HG02840 (cell line): Measurements from ENCODE around the gene CFD.
"Not testable (repeated sequence)": the region's sequence is repeated elsewhere in the genome, so short reads cannot be mapped to it uniquely, and the experiment has no call there.

Experiments
- ATAC-seq: cut with Tn5 transposase; IDR thresholded peaks from one replicate; pipeline ENCODE4 v1.9.1; 2021; ENCODE audit warnings: mild to moderate bottlenecking, moderate library complexity, moderate number of reproducible peaks; ENCODE audit not compliant: unreplicated experiment, low FRiP score

Gene CFD

DNA sequence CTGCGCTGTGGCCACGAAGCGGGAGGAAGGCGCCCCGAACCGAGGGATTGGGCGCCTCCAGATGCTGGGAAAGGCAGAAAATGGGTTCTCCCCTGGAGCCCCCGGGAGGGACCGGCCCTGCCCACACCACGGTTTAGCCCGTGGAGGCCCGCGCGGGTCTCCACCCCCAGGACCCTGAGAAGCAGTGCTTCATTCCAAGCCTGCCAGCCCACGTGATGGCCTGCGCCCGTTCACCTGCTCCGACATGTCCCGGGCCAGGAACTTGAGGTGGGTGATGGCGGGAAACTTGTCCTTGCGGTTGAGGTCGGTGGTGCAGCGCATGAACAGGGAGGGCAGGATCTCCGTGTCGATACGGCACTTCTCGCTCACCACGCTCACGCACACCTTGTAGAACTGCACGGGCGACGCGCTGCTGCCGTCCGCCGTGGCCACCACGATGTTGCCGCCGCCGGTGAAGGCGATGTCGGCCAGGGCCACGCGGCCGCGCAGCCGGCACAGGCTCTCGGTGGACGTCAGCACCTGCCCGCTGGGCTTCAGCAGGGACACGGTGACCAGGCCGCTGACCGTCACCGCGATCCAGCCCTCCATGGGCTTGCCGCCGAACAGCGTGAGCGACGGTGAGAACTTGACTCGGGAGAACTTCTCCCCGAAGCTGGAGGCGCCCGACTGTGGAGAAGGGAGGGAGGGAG is 26.2 kb downstream of the CFD start:
- ATAC-seq: no peak

DNA sequence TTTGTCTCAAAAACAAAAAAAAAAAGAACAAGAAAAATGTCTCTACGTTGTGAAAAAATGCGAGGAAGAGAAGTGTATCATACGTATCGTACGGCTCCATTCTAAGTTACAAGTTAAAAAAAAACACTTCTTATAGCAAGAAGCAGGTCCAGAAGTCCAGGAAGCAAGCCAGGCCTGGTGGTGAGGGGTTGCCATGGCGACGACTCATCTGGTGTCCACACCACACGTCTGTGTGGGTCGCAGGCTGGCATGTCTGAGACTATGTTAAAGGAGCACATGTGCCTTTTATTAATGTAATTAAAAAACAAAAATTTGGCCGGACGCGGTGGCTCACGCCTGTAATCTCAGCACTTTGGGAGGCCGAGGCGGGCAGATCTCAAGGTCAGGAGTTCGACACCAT is 27.6 kb downstream of the CFD start:
- no peak for ATAC-seq

DNA sequence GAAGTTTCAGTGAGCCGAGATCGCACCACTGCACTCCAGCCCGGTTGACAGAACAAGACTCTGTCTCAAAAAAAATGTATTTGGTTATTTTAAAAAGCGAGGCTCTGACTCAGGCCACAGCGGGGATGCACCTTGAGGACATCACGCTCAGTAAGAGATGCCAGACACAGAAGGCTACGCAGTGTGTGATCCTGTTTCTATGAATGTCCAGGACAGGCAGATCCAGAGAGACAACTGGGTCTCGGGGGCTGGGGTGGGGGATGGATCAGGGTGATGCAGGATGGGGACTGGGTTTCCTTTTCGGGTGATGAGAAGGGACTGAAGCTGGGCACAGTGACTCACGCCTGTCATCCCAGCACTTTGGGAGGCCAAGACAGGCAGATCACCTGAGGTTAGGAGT is 28.1 kb downstream of the CFD start:
- no peak for ATAC-seq

DNA sequence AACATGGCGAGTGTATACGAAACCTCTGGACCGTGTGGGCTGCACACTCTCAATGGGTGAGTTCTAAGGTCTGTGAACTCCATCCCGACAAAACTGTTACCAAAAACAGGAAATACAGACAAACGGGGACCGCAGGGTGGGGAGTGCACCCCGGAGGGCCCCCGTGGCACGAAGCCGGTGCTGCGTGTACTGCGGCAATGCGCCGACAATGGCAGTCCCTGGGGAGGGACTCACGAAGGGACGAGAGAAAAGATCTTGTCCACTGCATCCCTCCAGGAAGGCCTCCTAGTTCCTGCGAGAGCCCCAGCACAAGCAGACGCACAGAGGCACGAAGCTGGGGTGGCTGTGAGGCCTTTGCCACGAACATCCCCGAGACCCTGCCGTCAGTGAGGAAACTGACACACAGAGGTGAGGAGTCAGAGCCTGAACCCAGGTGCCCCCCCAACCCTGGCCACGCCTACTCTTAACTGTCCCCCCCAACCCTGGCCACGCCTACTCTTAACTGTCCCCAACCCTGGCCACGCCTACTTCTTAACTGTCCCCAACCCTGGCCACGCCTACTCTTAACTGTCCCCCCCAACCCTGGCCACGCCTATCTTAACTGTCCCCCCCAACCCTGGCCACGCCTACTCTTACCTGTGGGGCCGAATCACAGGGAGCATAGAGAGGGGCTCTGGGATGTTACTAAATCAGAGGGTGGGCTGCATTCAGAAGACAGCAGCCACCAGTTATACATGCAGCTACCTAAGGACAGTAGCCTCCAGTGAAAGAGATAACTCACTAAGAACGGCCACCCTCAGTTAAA is 29.3 kb downstream of the CFD start:
- no peak for ATAC-seq

DNA sequence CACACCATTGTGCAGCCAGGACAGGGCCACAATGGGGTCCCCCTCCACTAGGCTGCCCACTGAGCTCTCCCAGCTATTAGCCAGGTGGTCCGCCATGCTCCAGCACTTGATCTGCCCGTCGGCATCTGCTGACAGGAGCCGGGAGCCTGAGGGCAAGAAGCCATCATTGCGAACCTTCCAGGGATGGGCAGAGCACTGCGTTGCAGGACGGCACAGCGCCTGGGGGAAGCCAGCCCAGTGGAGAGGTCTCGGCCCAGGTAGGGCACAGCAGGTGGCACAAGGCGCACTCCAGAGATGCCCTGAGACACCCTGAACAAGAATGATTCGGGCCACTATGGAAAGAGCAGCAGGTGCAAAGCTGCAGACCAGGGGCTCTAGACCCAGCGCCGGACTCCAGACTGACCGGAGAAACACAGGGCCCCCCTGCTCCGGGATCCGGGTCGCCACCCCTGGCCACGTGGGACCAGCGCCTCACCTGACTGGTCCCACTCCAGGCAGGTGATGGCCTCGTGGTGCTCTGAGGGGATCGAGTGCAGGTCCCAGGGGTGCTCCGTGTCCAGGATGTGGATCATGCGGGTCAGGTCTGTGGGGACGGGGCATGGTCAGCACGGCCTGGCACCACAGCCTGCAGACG is 30.3 kb downstream of the CFD start:
- ATAC-seq: no peak

DNA sequence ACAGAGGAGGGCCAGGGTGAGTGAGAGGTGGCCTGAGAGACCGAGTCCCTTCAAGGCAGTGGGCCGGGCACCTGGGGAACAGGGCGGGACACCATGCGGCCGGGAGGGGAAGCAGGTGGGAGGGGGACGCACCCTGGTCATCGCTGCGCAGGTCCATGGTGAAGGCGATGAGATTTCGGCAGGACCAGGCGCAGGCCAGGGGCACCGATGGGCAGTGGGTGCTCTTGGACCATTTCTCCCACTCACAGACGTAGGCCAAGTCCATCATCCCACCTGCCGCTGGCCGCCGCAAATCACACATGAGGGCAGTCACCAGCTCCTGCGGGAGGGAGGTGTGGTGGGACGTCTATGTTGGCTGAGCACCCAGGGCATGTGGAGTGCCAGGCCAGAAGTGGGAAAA is 31.4 kb downstream of the CFD start:
- ATAC-seq: no peak

DNA sequence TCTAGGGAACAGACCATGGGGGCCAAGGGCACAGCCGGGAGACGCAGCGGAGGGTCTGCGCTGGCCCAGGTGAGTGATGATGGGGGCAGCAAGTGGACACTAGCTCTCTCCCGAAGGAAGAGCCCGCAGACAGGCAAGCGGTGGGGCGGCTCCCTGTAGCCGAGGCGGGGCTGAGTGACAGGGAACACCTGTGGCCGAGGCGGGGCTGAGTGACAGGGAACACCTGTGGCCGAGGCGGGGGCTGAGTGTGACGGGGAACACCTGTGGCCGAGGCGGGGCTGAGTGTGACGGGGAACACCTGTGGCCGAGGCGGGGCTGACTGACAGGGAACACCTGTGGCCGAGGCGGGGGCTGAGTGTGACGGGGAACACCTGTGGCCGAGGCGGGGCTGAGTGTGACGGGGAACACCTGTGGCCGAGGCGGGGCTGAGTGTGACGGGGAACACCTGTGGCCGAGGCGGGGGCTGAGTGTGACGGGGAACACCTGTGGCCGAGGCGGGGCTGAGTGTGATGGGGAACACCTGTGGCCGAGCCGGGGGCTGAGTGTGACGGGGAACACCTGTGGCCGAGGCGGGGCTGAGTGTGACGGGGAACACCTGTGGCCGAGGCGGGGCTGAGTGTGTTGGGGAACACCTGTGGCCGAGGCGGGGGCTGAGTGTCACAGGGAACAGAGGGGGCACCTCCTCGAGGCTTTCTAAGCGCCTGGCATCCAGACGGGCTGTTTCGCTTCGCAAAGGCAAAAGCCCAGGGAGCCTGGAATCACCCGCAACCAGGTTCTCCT is 32.1 kb downstream of the CFD start:
- not testable (repeated sequence) for ATAC-seq

DNA sequence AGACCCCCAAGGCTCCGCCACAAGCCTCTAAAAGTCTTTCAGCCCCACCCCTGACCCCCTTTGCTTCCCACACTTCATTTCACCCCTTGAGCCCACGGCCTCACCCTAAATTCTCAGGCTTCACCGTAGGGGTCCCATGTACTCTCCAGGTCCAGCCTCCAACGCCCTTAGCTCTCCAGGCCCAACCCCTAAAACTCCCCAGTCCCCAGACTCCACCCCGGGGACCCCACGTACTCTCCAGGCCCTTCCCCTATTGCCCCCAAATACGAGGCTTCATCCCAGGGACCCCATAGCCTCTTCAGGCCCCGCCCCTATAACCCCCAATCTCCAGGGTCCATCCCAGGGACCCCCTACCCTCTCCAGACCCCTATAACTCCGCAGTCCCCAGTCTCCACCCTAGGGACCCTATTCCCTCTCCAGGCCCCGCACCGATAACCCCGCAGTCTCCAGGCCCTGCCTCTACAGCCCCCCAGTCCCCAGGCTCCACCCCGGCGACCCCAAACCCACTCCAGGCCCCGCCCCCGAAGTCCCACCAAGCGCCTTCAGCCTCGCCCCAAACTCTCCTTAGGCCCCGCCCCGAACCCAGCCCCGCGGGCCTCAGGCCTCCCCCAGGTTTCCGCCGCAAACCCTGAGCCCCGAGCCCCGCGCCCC is 32.9 kb downstream of the CFD start:
- no peak for ATAC-seq

DNA sequence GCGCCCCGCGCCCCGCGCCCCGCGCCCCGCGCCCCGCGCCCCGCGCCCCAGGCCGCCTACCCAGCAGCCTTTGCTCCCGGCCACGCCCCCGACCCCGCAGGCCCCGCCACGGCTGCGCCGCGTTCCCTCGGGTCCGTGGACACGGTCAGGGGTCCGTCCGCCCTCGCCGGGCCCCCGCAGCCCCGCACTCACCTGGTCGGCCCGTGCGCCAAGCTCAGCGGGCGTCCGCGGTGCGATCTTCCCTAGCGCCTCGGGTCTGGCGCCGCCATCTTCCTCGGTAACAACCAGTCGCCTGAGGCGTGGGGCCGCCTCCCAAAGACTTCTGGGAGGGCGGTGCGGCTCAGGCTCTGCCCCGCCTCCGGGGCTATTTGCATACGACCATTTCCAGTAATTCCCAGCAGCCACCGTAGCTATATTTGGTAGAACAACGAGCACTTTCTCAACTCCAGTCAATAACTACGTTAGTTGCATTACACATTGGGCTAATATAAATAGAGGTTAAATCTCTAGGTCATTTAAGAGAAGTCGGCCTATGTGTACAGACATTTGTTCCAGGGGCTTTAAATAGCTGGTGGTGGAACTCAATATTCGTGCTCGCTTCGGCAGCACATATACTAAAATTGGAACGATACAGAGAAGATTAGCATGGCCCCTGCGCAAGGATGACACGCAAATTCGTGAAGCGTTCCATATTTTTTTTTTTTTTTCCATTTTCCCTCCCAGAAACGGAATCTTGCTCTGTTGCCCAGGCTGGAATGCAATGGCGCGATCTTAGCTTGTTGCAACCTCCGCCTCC is 33.6 kb downstream of the CFD start, which contains the start of the genes MED16 and RNU6-9:
MED16 (minus strand) TSS at position 294 of the 796 bp plus-strand sequence. CDS start 2,056 bp downstream, outside the sequence.
RNU6-9 (plus strand) TSS at position 591 of the 796 bp plus-strand sequence.
- ATAC-seq: peak; percentile 86

DNA sequence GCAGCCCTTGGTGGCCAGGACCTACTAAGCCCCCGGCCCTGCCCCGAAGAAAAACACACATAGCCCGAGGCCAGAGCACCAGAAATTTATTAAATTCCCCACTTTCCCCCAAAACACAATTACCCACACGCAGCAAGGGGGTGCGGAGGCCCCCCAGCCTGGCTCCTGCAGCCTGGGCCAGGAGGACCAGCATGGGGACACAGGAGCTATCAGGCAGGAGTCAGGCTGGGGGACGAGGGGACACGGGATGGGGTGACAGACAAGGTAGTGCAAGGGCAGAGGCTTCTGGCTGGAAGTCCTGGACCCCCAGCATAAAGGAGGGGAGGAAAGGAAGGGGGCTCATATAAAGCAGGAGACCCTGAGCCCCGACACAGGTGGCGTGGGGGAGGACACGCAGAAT is 37.0 kb downstream of the CFD start:
- no peak for ATAC-seq

DNA sequence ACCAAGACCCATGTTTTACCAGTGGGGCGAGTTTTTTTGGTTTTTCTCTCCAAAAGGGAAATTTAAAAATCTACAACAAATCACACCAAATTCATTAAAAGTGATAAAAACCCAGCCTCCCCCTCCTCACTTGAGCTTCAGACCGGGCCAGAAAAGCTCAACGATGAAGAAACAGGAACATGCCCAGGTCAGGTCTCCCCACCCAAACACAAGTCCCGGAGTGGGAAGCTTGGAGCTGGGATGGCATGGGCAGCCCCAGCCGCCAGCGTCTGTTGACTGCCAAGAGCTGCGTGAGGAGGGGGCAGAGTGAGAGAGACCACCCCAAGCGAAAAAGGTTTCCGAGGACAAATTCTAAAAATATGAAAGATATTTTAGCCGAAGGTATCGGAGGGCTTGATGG is 37.5 kb downstream of the CFD start:
- no peak for ATAC-seq

DNA sequence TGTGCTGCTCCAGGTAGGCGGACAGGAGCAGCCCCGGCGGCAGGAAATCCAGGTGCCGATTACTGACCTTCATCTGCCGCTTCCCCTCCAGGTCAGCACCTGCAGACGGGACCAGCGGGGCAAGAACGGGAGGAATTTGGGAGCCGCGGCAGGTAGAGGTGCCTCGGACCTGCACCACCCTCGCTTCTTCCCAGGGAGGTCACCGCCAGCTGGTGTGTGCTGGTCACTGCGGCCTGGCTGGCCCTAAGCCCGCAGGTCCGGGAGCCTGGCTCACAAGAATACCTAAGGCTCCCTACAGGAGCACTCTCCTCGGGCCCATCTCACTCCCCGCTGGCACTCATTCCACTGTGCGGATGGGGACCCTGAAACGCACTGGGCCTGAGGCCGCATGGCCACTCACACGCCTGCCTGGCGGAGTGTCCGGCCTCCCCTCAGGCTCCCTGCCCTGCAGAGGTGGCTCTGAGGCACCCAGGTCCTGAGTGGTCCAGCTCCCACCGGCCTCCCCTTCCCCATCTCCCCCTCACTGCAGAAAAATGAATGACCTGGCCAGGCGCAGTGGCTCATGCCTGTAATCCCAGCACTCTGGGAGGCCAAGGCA is 38.1 kb downstream of the CFD start:
- no peak for ATAC-seq

DNA sequence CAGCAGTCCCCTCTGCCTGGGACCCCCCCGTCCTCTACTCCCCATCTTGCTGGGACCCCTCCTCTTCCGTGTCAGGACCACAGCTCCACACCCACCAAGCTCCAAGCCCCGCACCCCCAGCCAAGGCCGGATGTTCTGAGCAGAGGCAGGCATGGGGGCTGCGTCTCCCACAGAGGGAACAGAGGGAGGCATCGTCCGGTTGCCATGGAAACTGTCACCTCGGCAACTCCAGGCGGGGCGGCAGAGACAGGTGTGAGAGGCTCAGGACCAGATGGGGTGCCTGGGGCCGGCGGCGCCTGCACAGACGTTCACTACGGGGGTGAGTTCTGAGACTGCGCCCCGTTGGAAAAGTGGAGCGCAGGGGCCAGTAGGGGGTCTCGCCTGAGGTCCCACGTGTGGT is 39.2 kb downstream of the CFD start:
- ATAC-seq: no peak

DNA sequence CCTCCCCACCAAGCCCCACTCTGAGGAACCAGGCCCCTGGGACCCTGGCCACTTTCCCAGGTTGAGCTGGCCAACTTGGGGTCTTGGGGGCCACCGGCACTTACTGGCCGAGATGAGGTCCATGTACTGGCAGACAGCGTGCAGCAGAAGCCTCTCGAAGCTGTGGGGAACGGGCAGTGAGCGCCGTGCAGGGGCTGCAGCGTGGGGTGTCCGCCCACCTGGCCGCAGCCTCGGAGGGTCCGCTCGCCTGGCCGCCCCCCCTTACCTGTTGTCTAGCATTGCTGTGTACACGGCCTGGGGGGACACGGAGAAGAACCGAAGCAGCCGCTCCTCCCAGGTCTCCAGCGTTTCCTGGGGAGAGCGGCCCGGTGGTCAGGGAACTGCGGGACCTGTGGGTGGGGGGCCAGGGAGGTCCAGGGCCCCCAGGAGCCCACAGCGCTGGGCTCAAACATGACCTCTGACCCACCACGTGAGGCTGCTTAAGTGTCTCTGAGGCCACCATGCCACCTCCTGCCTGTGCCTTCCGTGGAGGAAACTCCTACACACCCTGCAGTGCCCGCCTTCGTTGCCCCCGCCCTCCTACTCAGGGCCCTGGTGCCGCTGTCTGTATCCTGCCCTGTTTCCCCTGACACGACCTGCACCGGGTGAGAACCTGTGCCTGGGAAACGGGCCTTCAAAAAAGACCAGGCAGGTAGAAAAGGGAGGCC is 40.0 kb downstream of the CFD start:
- no peak for ATAC-seq

DNA sequence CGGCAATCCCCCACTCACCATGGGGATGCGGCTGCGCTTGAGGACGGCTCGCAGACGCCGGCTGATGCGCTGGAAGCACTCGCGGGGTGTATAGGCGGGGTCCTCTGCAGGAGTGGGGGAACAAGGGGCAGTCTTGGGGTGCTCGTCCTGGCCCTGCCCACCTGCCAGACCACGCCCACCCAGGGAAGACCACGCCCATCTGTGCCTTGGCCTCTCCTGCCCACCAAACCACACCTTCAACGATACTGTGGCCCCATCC is 40.5 kb downstream of the CFD start:
- no peak for ATAC-seq

DNA sequence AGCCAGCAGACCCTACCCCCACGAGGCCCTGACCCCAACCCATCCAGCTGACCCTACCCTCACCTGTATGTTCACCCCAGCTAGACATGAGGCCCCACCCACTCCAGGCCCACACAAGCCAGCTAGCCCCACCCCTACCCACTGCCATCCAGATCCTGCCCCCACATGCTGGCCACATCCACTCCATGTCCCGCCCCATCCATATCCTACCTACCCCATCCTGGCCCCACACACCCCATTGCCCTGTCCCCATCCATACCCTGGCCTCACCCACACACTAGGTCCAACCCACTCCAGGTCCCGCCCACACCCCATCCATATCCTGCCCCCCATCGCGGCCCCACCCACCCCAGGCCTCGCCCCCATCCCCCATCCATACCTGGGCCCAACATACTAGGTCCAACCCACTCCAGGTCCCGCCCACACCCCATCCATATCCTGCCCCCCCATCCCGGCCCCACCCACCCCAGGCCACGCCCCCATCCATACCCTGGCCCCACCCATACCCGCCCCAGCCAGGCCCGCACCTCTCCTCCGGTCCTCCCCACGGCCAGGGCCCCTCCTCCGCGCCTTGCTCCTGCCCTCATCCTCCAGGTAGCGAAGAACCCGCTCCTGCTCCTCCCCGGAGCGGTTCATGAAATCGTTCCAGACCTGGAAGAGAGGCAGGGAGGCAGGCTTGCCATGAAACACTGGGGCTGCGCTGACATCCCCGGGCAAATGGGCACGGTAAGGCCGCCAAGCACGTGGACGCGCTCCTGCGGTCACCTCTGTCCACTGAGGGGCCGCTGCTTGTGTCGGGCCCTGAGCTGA is 41.0 kb downstream of the CFD start:
- ATAC-seq: no peak

DNA sequence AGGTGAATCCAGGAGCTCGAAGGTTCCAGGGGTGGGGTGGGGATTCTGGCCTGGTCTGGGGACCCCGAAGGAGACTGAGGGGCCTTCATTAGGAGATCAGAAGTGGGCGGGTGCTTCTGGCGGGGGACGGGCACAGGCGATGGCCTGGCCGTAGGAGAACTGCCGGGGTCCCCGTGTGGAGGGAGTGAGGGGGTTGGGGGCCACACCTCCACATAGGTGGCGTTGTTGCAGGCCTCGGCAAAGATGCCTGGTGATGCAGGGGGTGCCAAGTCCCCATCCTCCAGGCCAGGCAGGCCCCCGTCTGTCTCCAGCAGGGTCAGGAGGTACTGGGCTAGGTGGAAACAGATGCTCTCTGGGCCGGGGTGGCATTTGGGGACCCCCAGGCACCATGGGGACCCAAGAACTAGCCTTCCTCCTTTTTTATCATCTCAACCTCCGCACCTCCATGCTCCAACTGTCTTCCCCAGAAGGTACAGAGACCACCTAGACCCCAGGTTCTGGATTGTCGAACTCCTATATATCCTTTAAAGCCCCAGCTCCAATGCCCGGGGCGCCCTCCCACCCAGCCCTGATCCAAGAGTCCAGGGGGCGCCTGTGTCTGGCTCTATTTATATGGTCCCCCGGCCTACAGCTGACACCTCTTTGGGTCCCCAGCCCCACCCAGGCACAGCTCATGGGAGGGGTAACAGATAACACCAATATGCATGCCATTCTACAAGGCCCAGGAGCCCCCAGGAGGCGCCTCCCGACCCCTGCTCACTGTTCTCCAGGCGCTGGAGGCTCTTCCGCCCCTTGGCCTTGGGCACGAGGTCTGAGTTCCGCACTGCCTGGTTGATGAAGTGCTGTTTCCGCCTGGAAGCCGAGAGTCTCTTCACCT is 42.0 kb downstream of the CFD start:
- ATAC-seq: no peak
